ENCODE data around the gene IGFL1.
"Not testable (repeated sequence)": the region's sequence is repeated elsewhere in the genome, so short reads cannot be mapped to it uniquely, and the experiment has no call there.

IGFL1 gene

DNA sequence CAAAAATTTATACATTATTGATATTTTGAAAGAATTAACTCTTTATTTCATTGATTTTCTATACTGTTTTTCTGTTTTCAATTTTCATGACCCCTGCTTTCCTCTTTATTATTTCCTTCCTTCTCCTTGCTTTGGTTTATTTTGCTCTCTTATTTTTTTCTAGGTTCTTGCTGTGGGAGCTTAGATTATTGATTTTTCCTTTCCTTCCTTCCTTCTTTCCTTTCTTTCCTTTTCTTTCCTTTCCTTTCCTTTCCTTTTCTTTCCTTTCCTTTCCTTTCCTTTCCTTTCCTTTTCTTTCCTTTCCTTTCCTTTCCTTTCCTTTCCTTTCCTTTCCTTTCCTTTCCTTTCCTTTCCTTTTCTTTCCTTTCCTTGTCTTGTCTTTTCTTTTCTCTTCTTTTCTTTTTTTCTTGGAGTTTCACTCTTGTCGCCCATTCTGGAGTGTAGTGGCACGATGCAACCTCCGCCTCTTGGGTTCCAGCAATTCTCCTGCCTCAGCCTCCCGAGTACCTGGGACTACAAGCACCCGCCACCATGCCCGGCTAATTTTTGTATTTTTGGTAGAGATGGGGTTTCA lies 13.6 kb downstream of the IGFL1 start:
- H3K27me3 ChIP-seq (ENCODE audit: insufficient read depth, low read length) = peaks cover 77% of the 10 kb centered on the region
- H3K27ac ChIP-seq (ENCODE audit: low read depth, low read length); H3K79me2 ChIP-seq (ENCODE audit: control insufficient read depth, insufficient read depth, low read length, unreplicated experiment): not testable (repeated sequence)

DNA sequence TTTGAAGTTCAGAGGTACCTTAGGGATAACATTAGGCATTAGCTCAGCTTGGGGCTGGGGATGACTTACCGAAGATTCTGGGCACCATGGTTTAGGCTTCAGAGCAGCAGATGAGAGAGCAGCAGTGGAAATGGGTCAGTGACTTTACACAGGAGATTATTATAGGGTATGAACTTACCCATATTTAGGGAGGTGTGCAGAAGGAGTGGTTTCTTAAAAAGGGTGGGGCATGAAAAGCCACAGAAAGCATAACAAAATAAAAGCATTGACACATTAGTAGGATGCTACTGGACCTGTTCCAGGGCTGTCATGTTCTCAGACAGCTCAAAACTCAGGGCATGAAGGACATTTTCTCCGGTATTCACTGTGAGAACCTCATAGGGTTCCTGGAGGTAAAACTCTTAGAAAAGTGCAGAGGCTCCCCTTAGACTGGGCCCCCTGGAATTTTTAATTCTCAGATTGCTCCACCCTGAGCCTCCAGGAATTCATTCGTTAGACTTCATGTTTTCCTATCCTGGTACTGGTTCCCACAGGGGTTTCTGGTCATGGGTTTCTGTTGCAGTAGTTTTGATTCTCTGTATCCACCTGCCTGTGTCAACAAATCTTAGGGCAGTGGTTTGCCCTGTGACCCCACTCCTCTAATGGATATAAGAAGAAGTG lies 20.7 kb downstream of the IGFL1 start:
- Histone ChIP-seq H3K79me2 (ENCODE audit: control insufficient read depth, insufficient read depth, low read length, unreplicated experiment) (no peaks in the 10 kb centered on the region), H2AFZ (ENCODE audit: low read length, unreplicated experiment) (no peak overlapping the region), H3K27ac (ENCODE audit: low read depth, low read length) (no peak overlapping the region), H3K4me1 (ENCODE audit: control insufficient read depth, insufficient read depth, low read length, unreplicated experiment) (no peaks in the 10 kb centered on the region), H3K36me3 (ENCODE audit: insufficient read depth, low read length) (no peaks in the 10 kb centered on the region), H3K4me3 (ENCODE audit: low read depth, low read length) (no peak overlapping the region), H3K27me3 (ENCODE audit: insufficient read depth, low read length) (peaks cover 70% of the 10 kb centered on the region)

More for the DNA sequence above, 13.6 kb downstream of the IGFL1 start:
- not testable (repeated sequence) for H3K4me3 ChIP-seq (ENCODE audit: low read depth, low read length); H2AFZ ChIP-seq (ENCODE audit: low read length, unreplicated experiment); H3K4me1 ChIP-seq (ENCODE audit: control insufficient read depth, insufficient read depth, low read length, unreplicated experiment); H3K36me3 ChIP-seq (ENCODE audit: insufficient read depth, low read length)

DNA sequence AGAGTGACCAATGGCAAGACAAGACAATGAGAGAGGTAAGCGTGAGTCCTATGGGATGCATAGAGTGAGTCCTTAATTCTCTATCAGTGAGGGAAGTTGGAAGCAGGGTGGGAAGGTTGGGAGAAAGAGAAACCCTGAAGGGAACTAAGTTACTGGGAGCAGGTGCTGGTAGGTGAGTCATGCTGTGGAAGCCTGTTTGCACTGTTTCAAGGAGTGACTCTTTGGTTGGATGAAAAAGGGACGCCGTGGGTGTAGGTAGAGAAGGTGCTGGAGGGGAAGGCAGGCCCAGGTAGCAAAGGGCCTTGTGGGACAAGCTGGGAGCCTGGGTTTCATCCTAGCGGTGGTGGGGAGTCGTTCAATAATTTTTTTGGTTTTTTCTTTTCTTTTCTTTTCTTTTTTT lies 21.9 kb downstream of the IGFL1 start:
- H3K4me1 ChIP-seq (ENCODE audit: control insufficient read depth, insufficient read depth, low read length, unreplicated experiment) = no peaks in the 10 kb centered on the region
- no peaks in the 10 kb centered on the region for H3K36me3 ChIP-seq (ENCODE audit: insufficient read depth, low read length)
- H2AFZ ChIP-seq (ENCODE audit: low read length, unreplicated experiment) = no peak overlapping the region
- no peak overlapping the region for H3K4me3 ChIP-seq (ENCODE audit: low read depth, low read length)
- H3K79me2 ChIP-seq (ENCODE audit: control insufficient read depth, insufficient read depth, low read length, unreplicated experiment) = no peaks in the 10 kb centered on the region
- H3K27me3 ChIP-seq (ENCODE audit: insufficient read depth, low read length) = peaks cover 64% of the 10 kb centered on the region
- no peak overlapping the region for H3K27ac ChIP-seq (ENCODE audit: low read depth, low read length)

DNA sequence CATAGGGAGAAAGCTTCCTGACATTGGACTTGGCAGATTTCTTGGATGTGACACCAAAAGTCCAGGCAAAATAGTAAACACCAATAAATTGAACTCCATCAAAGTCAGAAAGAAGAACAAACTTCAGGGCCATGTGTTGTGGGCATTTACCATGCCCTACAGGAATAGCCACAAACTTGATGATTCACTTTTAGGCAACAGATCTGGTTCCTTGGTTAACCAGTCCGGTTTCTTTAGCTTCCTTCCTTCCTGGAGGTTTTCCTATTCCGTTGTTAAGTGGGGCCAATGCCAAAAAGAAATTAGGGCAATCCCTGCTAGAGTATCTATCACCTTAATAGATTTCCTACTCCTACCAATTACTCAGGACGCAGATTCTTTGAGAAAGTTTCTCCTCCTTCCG lies 25.2 kb downstream of the IGFL1 start:
- H3K79me2 ChIP-seq (ENCODE audit: control insufficient read depth, insufficient read depth, low read length, unreplicated experiment) = no peaks in the 10 kb centered on the region
- H2AFZ ChIP-seq (ENCODE audit: low read length, unreplicated experiment) = no peak overlapping the region
- H3K36me3 ChIP-seq (ENCODE audit: insufficient read depth, low read length) = no peaks in the 10 kb centered on the region
- no peak overlapping the region for H3K27ac ChIP-seq (ENCODE audit: low read depth, low read length)
- no peaks in the 10 kb centered on the region for H3K4me1 ChIP-seq (ENCODE audit: control insufficient read depth, insufficient read depth, low read length, unreplicated experiment)
- H3K4me3 ChIP-seq (ENCODE audit: low read depth, low read length) = no peak overlapping the region
- peaks cover 49% of the 10 kb centered on the region for H3K27me3 ChIP-seq (ENCODE audit: insufficient read depth, low read length)

DNA sequence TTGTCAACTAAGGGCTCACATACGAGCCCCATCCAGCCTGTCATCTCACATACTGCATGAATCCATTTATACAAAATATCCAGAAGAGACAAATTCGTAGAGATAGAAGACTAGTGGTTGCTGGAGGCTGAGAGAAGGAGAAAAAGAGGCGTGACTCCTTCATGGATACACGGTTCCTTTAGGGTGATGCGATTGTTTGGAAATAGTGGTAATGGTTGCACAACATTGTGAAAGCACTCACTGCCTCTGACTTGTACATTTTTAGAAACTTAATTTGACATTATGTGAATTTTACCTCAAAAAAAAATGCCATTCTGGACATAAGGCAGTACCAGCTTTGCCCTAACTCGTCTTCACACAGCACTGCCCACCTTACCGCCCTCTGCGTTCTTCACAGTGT lies 27.3 kb downstream of the IGFL1 start:
- no peaks in the 10 kb centered on the region for H3K36me3 ChIP-seq (ENCODE audit: insufficient read depth, low read length)
- H2AFZ ChIP-seq (ENCODE audit: low read length, unreplicated experiment) = no peak overlapping the region
- H3K4me1 ChIP-seq (ENCODE audit: control insufficient read depth, insufficient read depth, low read length, unreplicated experiment) = no peaks in the 10 kb centered on the region
- no peaks in the 10 kb centered on the region for H3K79me2 ChIP-seq (ENCODE audit: control insufficient read depth, insufficient read depth, low read length, unreplicated experiment)
- H3K4me3 ChIP-seq (ENCODE audit: low read depth, low read length) = no peak overlapping the region
- no peak overlapping the region for H3K27ac ChIP-seq (ENCODE audit: low read depth, low read length)
- H3K27me3 ChIP-seq (ENCODE audit: insufficient read depth, low read length) = peaks cover 38% of the 10 kb centered on the region

DNA sequence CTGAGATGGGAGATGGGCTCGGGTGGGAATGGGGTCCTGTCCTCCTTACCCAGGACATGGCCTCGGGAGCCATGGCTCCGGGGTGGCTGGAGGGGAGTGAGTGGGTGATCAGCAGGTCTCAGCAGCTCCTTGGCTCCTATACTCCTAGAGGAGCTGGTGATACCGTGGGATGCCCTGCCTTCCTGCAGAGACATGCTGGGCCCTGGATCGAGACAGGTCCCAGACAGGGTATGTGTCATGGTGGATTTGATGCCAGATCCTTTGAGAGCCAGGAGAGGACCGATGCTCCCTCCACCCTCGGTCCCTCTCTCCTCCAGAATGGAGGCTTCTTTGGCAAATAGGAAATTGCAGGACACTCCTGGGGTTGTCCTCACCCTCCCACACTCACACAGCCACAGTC lies 32.0 kb downstream of the IGFL1 start:
- H3K4me1 ChIP-seq (ENCODE audit: control insufficient read depth, insufficient read depth, low read length, unreplicated experiment); H3K4me3 ChIP-seq (ENCODE audit: low read depth, low read length); H3K36me3 ChIP-seq (ENCODE audit: insufficient read depth, low read length); H3K79me2 ChIP-seq (ENCODE audit: control insufficient read depth, insufficient read depth, low read length, unreplicated experiment); H2AFZ ChIP-seq (ENCODE audit: low read length, unreplicated experiment); H3K27ac ChIP-seq (ENCODE audit: low read depth, low read length): not testable (repeated sequence)
- peaks cover 27% of the 10 kb centered on the region for H3K27me3 ChIP-seq (ENCODE audit: insufficient read depth, low read length)

DNA sequence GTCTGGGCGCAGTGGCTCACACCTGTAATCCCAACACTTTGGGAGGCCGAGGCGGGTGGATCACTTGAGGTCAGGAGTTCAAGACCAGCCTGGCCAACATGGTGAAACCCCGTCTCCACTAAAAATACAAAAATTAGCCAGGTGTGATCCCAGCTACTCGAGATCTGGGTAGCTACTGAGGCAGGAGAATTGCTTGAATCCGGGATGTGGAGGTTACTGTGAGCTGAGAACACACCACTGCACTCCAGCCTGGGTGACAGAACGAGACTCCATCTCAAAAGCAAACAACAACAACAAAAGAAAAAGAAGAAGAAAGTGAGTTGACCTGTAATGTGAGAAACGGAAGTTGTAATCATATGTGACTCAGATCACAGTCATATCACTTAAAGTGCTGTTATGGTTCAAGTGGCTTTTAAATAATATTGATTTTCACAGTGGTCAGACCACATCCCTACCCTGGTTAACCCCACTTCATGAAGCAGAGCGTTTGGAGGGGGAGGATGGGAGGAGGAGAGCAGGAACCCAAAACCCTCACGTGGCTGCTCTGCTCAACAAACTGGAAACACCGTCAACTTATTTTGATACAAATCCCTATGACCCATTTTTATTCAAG lies 33.2 kb downstream of the IGFL1 start:
- H3K36me3 ChIP-seq (ENCODE audit: insufficient read depth, low read length); H3K4me3 ChIP-seq (ENCODE audit: low read depth, low read length); H2AFZ ChIP-seq (ENCODE audit: low read length, unreplicated experiment); H3K27ac ChIP-seq (ENCODE audit: low read depth, low read length); H3K4me1 ChIP-seq (ENCODE audit: control insufficient read depth, insufficient read depth, low read length, unreplicated experiment); H3K79me2 ChIP-seq (ENCODE audit: control insufficient read depth, insufficient read depth, low read length, unreplicated experiment): not testable (repeated sequence)
- peaks cover 20% of the 10 kb centered on the region for H3K27me3 ChIP-seq (ENCODE audit: insufficient read depth, low read length)

DNA sequence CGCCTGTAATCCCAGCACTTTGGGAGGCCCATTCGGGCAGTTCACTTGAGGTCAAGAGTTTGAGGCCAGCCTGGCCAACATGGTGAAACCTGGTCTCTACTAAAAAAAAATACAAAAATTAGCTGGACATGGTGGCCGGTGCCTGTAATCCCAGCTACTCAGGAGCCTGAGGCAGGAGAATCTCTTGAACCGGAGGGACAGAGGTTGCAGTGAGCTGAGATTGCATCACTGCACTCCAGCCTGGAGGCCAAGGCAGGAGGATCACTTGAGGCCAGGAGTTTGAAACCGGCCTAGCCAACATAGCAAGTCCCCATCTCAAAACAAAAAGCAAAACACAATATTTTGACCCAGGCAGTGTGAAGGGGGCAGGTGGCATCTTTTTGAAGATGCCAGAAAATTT lies 35.3 kb downstream of the IGFL1 start:
- H3K36me3 ChIP-seq (ENCODE audit: insufficient read depth, low read length); H3K79me2 ChIP-seq (ENCODE audit: control insufficient read depth, insufficient read depth, low read length, unreplicated experiment); H3K27ac ChIP-seq (ENCODE audit: low read depth, low read length); H2AFZ ChIP-seq (ENCODE audit: low read length, unreplicated experiment); H3K4me1 ChIP-seq (ENCODE audit: control insufficient read depth, insufficient read depth, low read length, unreplicated experiment); H3K4me3 ChIP-seq (ENCODE audit: low read depth, low read length): not testable (repeated sequence)
- H3K27me3 ChIP-seq (ENCODE audit: insufficient read depth, low read length) = peaks cover 16% of the 10 kb centered on the region

DNA sequence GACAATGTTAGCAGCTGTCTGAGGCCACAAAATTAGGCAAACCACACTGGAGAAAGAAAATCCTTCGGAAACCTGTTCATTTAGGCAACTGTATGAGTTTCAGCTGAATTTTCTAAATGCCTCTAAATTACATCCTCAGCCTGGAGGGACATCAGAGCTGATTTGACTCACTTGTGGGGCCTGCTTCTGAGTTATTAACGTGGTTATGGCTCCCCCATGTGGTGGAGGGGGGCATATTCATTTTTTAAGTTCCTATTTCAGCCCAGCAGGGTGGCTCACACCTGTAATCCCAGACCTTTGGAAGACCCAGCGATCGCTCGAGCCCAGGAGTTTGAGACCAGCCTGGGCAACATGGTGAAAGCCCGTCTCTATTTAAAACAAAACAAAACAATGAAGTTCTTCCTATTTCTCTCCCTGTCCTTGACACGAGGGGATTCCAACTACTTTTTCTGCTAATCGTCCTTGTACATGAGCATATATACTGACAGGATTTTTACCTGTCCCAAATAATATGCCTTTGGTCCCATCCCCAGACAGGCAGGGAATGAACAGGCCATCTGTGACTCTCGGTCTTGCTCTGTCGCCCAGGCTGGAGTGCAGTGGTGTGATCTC lies 35.8 kb downstream of the IGFL1 start:
- Histone ChIP-seq H2AFZ (ENCODE audit: low read length, unreplicated experiment) (no peak overlapping the region), H3K4me1 (ENCODE audit: control insufficient read depth, insufficient read depth, low read length, unreplicated experiment) (peaks cover 4% of the 10 kb centered on the region), H3K27me3 (ENCODE audit: insufficient read depth, low read length) (peaks cover 13% of the 10 kb centered on the region), H3K4me3 (ENCODE audit: low read depth, low read length) (no peak overlapping the region), H3K27ac (ENCODE audit: low read depth, low read length) (no peak overlapping the region), H3K36me3 (ENCODE audit: insufficient read depth, low read length) (no peaks in the 10 kb centered on the region), H3K79me2 (ENCODE audit: control insufficient read depth, insufficient read depth, low read length, unreplicated experiment) (no peaks in the 10 kb centered on the region)

DNA sequence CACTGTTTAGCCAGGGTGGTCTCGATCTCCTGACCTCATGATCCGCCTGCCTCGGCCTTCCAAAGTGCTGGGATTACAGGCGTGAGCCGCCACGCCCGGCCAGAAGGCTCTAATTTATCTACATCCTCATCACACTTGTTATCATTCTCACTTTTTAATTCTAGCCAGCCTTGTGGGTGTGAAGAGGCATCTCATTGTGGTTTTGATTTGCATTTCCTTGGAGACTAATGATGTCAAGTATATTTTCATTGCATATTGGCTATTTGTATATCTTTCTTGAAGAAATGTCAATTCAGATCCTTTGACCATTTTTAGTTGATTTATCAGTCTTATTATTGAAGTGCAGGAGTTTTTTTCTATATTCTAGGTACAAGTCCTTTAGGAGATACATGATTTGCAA lies 39.6 kb downstream of the IGFL1 start:
- H3K4me3 ChIP-seq (ENCODE audit: low read depth, low read length) = no peak overlapping the region
- no peaks in the 10 kb centered on the region for H3K36me3 ChIP-seq (ENCODE audit: insufficient read depth, low read length)
- H2AFZ ChIP-seq (ENCODE audit: low read length, unreplicated experiment) = no peak overlapping the region
- peaks cover 11% of the 10 kb centered on the region for H3K4me1 ChIP-seq (ENCODE audit: control insufficient read depth, insufficient read depth, low read length, unreplicated experiment)
- no peaks in the 10 kb centered on the region for H3K79me2 ChIP-seq (ENCODE audit: control insufficient read depth, insufficient read depth, low read length, unreplicated experiment)
- peaks cover 9% of the 10 kb centered on the region; the same call in 1 of the 2 replicates for H3K27me3 ChIP-seq (ENCODE audit: insufficient read depth, low read length)
- no peak overlapping the region for H3K27ac ChIP-seq (ENCODE audit: low read depth, low read length)

Data from ACC112 (cell line).